HepG2 (cell line): ENCODE measurements around the gene METTL16. TPM values are rescaled to one million over a fixed set of nuclear protein-coding genes. Genes with fewer than 3 reads are reported as not detected.

Experiments used
- ELF3 ChIP-seq: IDR thresholded peaks from 2 replicates; pipeline ENCODE4 v1.6.1; 2016; ENCODE audit warnings: missing genetic modification reagents, missing compliant biosample characterization
- EZH2 ChIP-seq: conservative IDR thresholded peaks from 2 replicates; pipeline ENCODE4 v1.6.1; 2012; ENCODE audit warnings: mild to moderate bottlenecking, low read depth, low read length, moderate library complexity
- HBP1 ChIP-seq: IDR thresholded peaks from 2 replicates; pipeline ENCODE4 v1.6.1; 2016; ENCODE audit warnings: low read depth, control low read depth
- ISL2 ChIP-seq: sonication (generic); formaldehyde crosslinking; IDR thresholded peaks from 2 replicates; pipeline ENCODE4 v1.5.0; 2020; ENCODE audit warnings: missing genetic modification reagents
- MIER3 ChIP-seq: IDR thresholded peaks from 2 replicates; pipeline ENCODE4 v1.6.1; 2016; ENCODE audit warnings: missing compliant biosample characterization, borderline replicate concordance
- MYPOP ChIP-seq: sonication (generic); formaldehyde crosslinking; IDR thresholded peaks from 2 replicates; pipeline ENCODE4 v1.8.1; 2023; ENCODE audit warnings: mild to moderate bottlenecking, moderate library complexity, missing genetic modification reagents
- NFKB2 ChIP-seq: sonication (generic); formaldehyde crosslinking; IDR thresholded peaks from 2 replicates; pipeline ENCODE4 v1.4.0; 2020; ENCODE audit warnings: missing genetic modification reagents, borderline replicate concordance
- NFYB ChIP-seq: sonication (generic); formaldehyde crosslinking; IDR thresholded peaks from 2 replicates; pipeline ENCODE4 v1.4.0; 2020; ENCODE audit warnings: missing genetic modification reagents
- PHF21A ChIP-seq: sonication (generic); formaldehyde crosslinking; IDR thresholded peaks from 2 replicates; pipeline ENCODE4 v1.5.0; 2020; ENCODE audit warnings: mild to moderate bottlenecking, missing genetic modification reagents
- SIN3A ChIP-seq: IDR thresholded peaks from 2 replicates; pipeline ENCODE4 v1.6.1; 2011; ENCODE audit warnings: low read depth, mild to moderate bottlenecking, control low read depth, low read length, borderline replicate concordance
- SOX5 ChIP-seq: IDR thresholded peaks from 2 replicates; pipeline ENCODE4 v1.6.1; 2016; ENCODE audit warnings: borderline replicate concordance
- ZBTB37 ChIP-seq: sonication (generic); formaldehyde crosslinking; IDR thresholded peaks from 2 replicates; pipeline ENCODE4 v1.4.0; 2020; ENCODE audit warnings: mild to moderate bottlenecking, missing genetic modification reagents
- ZBTB44 ChIP-seq: sonication (generic); formaldehyde crosslinking; IDR thresholded peaks from 2 replicates; pipeline ENCODE4 v1.4.0; 2020; ENCODE audit warnings: missing genetic modification reagents
- ZNF512 ChIP-seq: sonication (generic); formaldehyde crosslinking; IDR thresholded peaks from 2 replicates; pipeline ENCODE4 v1.4.0; 2020; ENCODE audit warnings: mild to moderate bottlenecking, missing genetic modification reagents
- ZNF562 ChIP-seq: sonication (generic); formaldehyde crosslinking; IDR thresholded peaks from 2 replicates; pipeline ENCODE4 v1.8.0; 2022; ENCODE audit warnings: missing genetic modification reagents, borderline replicate concordance
- ZNF687 ChIP-seq: sonication (generic); formaldehyde crosslinking; IDR thresholded peaks from 2 replicates; pipeline ENCODE4 v1.5.1; 2020; ENCODE audit warnings: mild to moderate bottlenecking, missing genetic modification reagents, moderate library complexity
- ZNF740 ChIP-seq: sonication (generic); formaldehyde crosslinking; IDR thresholded peaks from 2 replicates; pipeline ENCODE4 v1.4.0; 2020; ENCODE audit warnings: missing genetic modification reagents
- polyA plus RNA-seq, 8 experiments: library from polyadenylated mRNA; depleted of rRNA in 3 of 8; stranded (reverse) in 7 of 8; unstranded in 1 of 8; fragments of >200 nt; fragmentation: Illumina TruSeq in 4 of 8; extraction: Trizol in 4 of 8; gene quantifications; 2 replicates each; pipeline versions ENCODE4 v1.2.1 to v1.2.3, GENCODE V29; 2011 to 2016; ENCODE audit warnings: low read depth in 4 of 8, missing spikeins in 1 of 8, mixed read lengths in 1 of 8; ENCODE audit not compliant: insufficient read depth in 1 of 8
- total RNA-seq, 5 experiments: library from RNA; depleted of rRNA; stranded (reverse); fragments of >200 nt; fragmentation: Illumina TruSeq; extraction: Trizol; gene quantifications; 2 replicates each; pipeline ENCODE4 v1.2.3, GENCODE V29; 2016; ENCODE audit warnings: low read depth in 1 of 5

The METTL16 gene
- total and polyA plus RNA-seq, 2 of the 13 experiments (the other 11 are each of a cell fraction or from before 2014, with no cell fraction given) = 11.6 to 18.5 TPM

GRCh38 chr17:2396568-2397246 lies 115.0 kb downstream of the METTL16 start (continued):
- TF ChIP-seq ZBTB44 (CRISPR knock-in tag) (no peak), MIER3 (CRISPR knock-in tag) (peak; percentile 19; the same call in 1 of the 2 replicates), MYPOP (CRISPR knock-in tag) (no peak), SIN3A (peak; percentile 75; the same call in 1 of the 2 replicates), ZNF562 (CRISPR knock-in tag) (no peak), PHF21A (CRISPR knock-in tag) (peak; percentile 91), ZNF687 (CRISPR knock-in tag) (peak; percentile 68), EZH2 (no peak), ZNF740 (CRISPR knock-in tag) (0 out of 2 replicates have a peak, but pooled peaks have one; percentile 42), ISL2 (CRISPR knock-in tag) (0 out of 2 replicates have a peak, but pooled peaks have one; percentile 35), SOX5 (peak; percentile 16; the same call in 1 of the 2 replicates), ZNF512 (CRISPR knock-in tag) (no peak), ZBTB37 (CRISPR knock-in tag) (no peak), NFKB2 (CRISPR knock-in tag) (0 out of 2 replicates have a peak, but pooled peaks have one; percentile 32), ELF3 (CRISPR knock-in tag) (peak; percentile 84), NFYB (CRISPR knock-in tag) (peak; percentile 86), HBP1 (CRISPR knock-in tag) (peak; percentile 34; the same call in 1 of the 2 replicates)
